ENCODE results near the gene AMZ2.

The AMZ2 gene

DNA sequence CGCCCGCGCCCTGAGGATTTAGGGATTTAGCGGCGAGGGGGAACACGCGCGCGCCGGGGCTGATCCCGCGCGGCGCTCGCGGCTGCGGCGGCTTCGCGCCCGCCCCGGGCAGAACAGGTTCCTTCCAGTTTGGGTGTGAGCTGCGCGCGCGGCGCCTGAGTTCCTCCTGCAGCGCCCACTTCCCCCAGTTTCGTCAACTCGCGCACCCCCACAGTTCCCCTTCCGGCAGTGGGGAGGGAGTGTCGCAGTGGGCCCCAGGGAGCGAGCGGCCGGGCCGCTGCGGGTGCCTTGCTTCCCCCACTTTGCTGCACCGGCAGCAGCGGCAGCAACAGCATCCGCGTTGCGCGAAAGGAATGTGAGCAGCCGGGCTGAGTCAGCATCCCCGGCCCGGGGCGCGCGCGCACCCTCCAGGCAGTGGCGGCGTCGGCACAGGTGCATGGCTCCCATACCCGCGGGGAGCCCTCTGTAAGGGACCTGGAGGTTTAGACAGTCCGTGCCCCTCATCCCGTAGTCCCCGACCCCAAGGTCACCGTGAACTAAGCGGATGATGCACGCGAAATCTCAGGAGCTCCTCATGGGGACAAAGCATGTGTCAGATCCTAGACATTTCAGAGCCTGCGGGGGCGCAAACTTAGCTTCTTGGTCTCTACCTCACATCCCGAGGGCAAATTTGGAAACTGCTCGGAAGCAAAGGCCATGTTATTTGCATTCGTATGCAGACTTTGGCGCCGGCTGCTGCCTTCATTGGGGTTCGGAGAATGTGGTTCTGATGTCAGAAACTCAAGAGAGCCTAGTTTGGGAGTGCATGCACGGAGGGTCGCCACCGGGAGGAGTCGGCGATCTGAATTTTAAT lies 44.2 kb downstream of the AMZ2 start:
- peak; percentile 94 for DNase-seq

DNA sequence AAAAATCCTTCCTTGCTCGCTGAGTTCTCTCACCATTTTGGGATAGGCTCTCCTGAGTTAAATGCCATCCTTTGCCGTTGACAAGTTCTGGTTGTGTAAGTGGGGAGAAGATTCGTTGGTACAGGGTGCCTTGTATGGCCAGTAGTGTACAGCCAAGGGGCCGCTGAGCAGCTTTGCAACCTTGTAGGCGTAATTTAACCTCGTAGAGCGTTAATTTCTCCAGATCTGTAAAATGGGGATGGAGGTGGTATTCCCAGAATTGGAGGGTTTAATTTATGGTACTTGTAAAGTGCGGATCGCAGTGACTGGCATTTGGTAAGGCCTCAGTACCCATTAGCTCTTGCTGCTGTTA lies 44.8 kb downstream of the AMZ2 start:
- no peak for DNase-seq

DNA sequence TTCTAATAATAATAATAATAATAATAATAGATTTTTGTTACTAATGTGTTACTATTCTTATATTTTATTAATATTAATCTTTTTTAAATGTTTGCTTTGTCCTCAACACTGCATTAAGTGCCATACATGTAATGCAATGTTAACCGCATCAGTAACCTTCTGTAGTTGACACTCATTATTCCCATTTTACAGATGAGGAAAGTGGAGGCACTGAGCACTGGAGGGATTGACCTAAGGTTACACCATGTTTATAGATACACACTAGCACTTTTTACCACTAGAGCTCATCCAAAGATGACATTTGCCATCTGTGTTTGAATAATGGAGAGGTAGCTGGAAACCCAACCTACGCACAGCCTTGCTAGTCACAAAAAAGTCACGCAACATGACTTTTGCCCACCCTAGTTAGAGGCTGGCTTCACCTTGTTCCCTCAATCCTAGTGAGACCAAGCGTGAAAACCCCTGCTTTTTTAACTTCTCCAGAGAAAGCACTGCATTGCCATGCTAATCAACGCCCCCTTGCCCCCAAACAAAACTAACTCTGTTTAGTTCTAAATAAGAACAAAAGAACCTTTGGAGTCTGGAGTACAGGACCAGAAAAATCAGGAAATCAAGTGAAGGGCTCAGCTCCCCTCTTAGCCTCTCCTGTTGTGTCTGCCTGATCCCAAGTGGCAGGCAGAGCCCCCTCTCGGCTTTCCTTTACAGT lies 45.8 kb downstream of the AMZ2 start:
- DNase-seq: no peak

DNA sequence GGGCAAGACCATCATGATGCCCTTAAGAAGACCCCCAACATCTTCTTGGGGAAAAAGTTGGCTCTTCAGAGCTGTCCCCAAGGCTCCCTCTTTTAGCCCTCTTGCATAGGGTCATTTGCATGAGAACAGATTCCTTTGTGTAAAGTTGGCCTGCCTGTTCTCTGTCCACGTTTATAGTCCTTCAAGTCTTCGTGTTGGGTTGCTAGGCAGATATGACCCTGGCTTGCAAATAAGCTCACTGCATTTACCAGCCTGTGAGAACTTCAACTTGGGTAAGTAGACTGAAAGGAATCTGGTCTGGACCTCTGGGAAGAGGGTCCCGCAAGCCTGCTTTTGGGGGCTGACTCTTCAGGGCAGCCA lies 46.3 kb downstream of the AMZ2 start:
- no peak for DNase-seq

DNA sequence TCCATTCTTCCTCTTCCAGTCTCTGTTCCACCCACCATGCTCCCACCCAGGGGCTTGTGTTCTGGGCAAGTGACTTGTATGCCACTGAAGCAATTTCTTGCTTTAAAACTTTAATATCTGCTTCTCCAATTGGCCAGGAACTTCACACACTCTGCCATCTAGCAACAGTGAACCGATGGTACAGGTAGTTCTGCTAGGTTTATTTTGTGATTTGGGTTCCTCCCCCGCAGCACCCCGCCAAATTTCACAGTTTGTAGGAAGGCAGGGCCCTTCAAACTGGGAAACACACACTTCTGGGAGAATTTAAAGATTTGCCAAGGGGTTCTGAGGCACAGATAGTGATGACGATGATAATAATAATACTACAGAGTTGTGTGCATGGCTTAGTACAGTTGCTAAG lies 46.8 kb downstream of the AMZ2 start:
- no peak for DNase-seq

DNA sequence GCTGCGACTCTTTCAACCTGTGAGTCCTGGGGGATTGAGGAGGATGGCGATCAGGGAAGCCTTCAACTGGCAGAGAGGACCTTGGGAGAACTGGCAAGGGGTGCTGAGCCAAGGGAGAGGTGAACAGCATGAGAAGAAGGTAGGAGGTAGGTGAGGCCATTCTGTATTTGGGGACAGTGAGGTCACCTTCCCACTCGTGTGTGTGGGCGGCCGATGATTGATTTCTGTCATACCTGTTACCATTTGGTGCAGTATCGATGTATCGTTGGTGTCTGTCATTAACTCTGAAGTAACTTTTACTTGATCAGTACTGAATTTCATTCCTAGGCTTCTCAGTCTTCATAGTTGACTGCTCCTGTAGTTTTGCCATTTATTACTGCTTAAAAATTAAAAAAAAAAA lies 47.2 kb downstream of the AMZ2 start:
- no peak for DNase-seq

DNA sequence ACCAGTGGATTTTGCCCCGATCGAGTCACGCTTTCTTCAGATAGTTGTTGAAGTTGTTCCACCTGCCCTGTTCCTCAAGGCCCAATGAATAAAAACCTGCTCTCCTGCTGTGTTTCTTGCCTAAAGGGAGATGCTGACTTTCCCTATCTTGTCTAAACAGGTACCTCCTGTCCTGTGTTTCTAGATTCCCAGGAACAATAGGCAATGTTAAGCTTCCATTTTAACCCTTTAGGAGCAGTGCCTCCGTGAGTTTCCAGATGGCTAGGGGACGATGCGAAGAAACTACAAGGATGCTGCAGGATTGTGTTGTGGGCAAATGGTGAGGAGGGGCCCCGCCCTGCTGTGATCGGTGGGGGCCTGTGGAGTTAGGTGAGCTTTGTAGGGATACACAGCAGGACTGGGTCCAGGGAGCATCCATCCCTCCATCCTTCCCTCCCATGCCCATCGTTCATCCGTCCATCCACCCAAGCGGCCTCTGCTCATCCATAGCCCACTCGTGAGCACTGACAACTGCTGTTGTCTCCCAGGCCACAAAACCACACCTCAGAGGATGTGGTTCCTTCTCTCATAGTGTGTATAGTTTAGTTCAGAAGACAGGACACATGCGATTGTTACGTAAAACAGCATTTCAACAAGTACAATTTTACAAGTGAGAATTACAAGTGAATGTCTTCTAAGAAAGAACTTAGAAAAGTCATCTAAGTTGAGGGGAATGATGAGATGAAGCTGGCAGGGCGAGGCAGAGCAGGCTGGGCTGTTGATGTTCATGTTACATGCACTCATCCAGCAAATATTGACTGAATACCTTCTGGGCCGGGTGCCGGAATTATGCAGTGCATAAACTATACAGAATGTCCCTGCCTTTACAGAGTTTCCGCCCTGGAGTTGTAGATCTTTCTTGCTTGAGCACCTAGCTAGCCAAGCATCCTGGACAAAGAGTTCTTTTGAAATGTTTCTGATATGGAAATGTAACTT lies 48.7 kb downstream of the AMZ2 start:
- DNase-seq: peak; percentile 79

DNA sequence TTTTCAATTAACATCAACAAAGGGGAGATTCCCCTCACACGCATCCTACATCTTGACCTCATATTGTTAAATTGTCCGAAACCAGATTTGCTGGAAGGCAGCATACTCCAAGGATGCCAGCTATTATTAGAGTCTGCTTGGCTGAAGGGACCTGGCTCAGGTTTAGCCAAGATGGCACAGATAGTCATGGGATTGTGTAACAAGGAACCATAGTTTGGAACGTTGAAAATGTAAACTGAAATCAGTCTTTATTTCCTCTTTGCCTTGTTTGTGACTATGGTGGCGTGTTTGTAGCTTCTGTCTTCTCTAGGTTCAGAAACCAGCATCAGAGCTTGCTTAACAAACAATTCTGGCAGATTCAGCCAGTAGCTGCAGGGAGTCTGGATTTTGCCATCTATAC lies 49.4 kb downstream of the AMZ2 start:
- no peak for DNase-seq

DNA sequence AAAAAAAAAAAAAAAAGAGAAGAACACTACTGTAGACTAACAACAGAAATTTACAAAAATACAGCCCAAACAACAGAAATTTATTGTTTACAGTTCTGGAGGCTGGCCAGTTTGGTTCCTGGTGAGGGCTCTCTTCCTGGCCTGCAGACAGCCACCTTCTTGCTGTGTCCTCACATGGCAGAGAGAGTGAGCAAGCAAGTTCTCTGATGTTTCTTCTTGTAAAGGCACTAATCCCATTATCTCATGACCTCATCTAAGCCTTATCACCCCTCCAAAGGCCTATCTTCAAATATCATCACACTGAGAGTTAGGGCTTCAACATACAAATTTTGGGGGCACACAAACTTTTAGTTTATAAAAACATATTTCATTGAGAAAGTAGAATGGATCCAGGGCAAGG lies 50.8 kb downstream of the AMZ2 start:
- no peak for DNase-seq

DNA sequence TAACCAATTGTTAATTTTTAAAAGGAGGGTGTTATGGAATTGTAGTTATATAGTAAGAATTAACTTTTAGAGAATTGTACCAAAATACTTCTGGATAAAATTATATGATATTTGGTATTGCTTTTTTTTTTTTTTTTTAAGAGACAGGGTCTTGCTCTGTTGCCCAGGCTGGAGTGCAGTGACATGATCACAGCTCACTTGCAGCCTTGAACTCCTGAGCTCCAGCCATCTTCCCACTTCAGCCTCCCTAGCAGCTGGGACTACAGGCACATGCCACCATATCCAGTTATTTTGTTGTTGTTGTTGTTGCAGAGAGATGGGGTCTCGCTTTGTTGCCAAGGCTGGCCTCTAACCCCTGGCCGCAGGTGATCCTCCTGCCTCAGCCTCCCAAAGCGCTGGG lies 52.0 kb downstream of the AMZ2 start:
- no peak for DNase-seq

DNA sequence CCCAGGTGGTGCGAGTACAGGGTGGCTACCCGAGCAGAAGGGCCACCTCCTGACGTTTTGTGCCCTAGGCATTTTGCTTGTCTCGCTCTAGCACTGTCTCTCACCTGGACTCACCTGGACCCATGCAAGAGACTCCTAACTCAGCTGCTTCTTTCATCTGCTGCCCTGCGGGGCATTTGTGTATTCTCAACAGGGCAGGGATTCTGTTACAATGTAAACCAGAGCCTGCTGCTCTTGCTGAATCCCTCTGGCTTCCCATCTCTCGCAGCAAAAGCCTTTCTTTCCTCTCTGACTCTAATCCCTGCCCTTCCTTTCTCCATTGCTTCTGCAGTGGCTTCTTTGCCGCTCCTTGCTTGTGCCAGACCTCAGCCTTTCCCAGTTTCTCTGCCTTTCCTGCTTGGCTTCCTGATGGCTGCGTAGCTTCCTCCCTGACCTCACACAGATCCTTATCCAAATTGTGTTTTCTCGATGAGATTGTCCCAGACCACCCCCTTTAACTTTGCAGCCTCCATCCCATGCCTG lies 53.7 kb downstream of the AMZ2 start:
- no peak for DNase-seq

DNA sequence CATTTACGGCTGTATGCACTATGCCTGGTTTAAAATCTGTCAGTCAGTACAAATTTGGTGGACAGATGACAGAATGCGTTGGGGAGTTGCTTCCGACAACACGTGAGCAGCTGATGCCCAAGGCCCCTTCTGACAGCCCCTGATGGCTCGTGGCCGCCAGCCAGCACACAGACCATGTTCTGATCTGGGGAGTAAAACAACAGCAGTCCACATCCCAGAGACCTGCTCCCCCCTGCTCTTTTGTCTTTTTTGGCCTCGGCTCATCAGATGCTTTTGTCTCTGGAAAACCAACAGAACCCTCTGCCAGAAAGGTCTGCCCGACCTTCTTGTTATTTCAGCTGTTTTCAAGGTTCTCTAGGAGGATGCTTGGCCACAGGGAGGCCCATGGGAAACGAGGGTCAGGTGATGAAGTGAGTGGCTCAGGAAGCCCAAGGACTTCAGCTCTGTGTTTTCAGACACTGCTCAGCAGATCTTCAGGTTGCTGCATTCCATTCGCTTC lies 54.3 kb downstream of the AMZ2 start:
- no peak for DNase-seq

DNA sequence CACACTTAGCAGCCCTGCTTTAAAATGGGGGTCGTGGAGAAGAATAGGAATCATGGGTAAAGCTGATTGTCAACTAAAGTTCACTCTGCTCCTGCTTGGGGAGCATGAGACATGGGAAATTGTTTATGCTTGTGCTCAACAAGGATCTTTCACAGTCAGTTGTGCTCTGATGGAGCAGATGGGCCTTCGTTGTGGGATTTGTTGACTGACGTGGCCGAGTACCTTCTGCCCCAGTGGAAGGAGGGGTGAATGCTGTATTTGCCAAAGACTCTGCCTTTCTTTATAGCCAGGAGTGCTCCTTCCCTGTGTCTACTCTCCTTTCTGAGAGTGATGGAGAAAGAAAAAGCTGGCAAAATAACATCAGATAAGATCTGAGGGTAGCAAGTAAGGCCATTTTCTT lies 54.8 kb downstream of the AMZ2 start:
- DNase-seq: no peak

DNA sequence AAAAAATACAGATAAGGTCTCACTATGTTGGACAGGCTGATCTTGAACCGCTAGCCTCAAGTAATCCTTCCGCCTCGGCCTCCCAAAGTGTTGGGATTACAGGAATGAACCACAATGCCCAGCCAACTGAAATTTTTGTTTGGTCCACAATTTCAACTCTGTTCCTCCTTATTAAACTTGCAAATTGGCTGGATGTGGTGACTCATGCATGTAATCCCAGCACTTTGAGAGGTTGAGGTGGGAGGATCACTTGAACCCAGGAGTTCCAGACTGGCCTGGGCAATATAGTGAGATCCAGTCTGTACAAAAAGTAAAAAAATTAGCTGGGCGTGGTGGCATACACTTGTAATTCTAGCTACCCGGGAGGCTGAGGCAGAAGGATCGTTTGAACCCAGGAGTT lies 56.9 kb downstream of the AMZ2 start:
- DNase-seq: no peak

DNA sequence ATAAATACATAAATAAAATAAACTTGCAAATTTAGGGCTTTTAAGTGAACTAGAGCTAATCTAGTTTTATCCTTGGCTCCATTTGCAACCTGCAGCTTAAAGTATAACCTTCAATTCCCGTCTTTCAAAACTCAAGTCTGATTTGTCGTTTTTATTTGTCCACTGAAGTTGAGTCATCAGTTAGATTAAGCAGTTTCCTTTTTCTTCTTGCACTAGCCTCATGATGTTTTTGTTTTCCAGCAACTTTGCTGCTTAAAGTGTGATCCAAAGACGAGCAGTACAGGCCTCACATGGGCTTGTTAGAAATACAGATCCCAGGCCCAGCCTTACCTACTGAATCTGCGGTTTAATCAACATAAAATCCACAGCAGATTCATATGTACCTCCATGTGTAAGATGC lies 57.3 kb downstream of the AMZ2 start:
- no peak for DNase-seq

Data from activated CD4-positive, alpha-beta T cell treated with anti-CD3 and anti-CD28 coated beads, Interleukin-2, Interleukin-6, amounts not matched to agents 100 ng/mL and 50 ng/mL, durations not matched to agents 16 hours and 8 hours (primary cell).